ENCODE results near the gene SEMG1.

The SEMG1 gene

GRCh38 chr20:45223136-45223535 lies 16.3 kb downstream of the SEMG1 start:
- DNase-seq, result no peak

- no peak for DNase-seq
Observed at GRCh38 chr20:45226287-45226686, 19.5 kb downstream of the SEMG1 start.

- DNase-seq, result peak in 1 of 2 experiments; percentile 7
Observed at GRCh38 chr20:45229264-45230056, 22.6 kb downstream of the SEMG1 start.

- DNase-seq, result no peak
Observed at GRCh38 chr20:45230631-45231030, 23.8 kb downstream of the SEMG1 start.

GRCh38 chr20:45235995-45236394 lies 29.2 kb downstream of the SEMG1 start:
- no peak for DNase-seq

GRCh38 chr20:45238139-45238538 lies 31.3 kb downstream of the SEMG1 start:
- no peak for DNase-seq

- DNase-seq, result no peak
Observed at GRCh38 chr20:45246109-45246508, 39.3 kb downstream of the SEMG1 start.

- DNase-seq, result no peak
Observed at GRCh38 chr20:45247865-45248264, 41.0 kb downstream of the SEMG1 start.

- no peak for DNase-seq
Observed at GRCh38 chr20:45248609-45249008, 41.8 kb downstream of the SEMG1 start.

GRCh38 chr20:45251884-45252560 lies 45.2 kb downstream of the SEMG1 start:
- peak; percentile 13 to 61 for DNase-seq

- DNase-seq, result no peak
Observed at GRCh38 chr20:45253261-45253660, 46.4 kb downstream of the SEMG1 start.

- DNase-seq, result no peak
Observed at GRCh38 chr20:45254383-45255262, 47.8 kb downstream of the SEMG1 start, which contains the start of gene SLPI. Gene SLPI, minus strand, starts transcription at chr20:45254564. Its CDS starts 21 bp downstream, at chr20:45254543.

- DNase-seq, result no peak
Observed at GRCh38 chr20:45257161-45257560, 50.3 kb downstream of the SEMG1 start.

GRCh38 chr20:45257711-45258110 lies 50.9 kb downstream of the SEMG1 start:
- DNase-seq, result no peak

- no peak for DNase-seq
Observed at GRCh38 chr20:45258259-45258658, 51.4 kb downstream of the SEMG1 start.

GRCh38 chr20:45258664-45259063 lies 51.8 kb downstream of the SEMG1 start:
- no peak for DNase-seq

Measured in NCI-H446 (cell line).